Measurements from ENCODE around the gene PRSS12. TPM values are rescaled to one million over a fixed set of nuclear protein-coding genes. Genes with fewer than 3 reads are reported as not detected.

PRSS12 gene
- total RNA-seq, 1 experiment from 2014 or later, result 0.23 TPM

DNA sequence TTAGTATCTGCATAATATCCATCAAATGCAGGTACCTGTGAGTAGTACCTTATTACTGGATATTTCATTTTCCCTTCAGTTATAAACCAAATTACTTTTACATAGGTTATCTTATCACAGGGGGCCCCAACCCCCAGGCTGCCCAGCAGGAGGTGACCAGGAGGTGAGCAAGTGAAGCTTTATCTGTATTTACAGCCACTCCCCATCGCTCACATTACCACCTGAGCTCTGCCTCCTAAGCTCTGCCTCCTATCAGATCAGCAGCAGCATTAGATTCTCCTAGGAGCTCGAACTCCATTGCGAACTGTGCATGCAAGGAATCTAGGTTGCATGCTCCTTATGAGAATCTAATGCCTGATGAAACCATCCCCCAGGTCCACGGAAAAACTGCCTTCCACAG lies 6.3 kb downstream of the PRSS12 start:
- Histone ChIP-seq H3K27ac (ENCODE audit: low read length) (no peak overlapping the region), H3K27me3 (ENCODE audit: control insufficient read depth, insufficient read depth, low read length) (peaks cover 3% of the 10 kb centered on the region), H3K4me3 (ENCODE audit: low read depth in 2 of 2, low read length in 2 of 2) (no peak overlapping the region), H3K36me3 (ENCODE audit: control insufficient read depth, insufficient read depth, low read length) (no peaks in the 10 kb centered on the region), H3K4me1 (ENCODE audit: control insufficient read depth, insufficient read depth, low read length) (no peaks in the 10 kb centered on the region), H3K9me3 (ENCODE audit: control insufficient read depth, insufficient read depth, low read depth, low read length) (no peaks in the 10 kb centered on the region)
- POLR2A ChIA-PET, result no interaction called here
- intact Hi-C loops (cut with micrococcal nuclease; ENCODE audit: unreplicated experiment), result no loop called here
- CTCF ChIA-PET, result interaction anchor here (0.6 kb wide), 1 partner anchor 19 kb away, joined by 3 read pairs; no protein-coding TSS in a partner anchor
- no peak for ATAC-seq
- no peak for DNase-seq (ENCODE audit: low read depth, low spot score)
- TF ChIP-seq CTCF (IDR thresholded peaks at IDR 0.05) (no peak), SIN3A (IDR thresholded peaks at IDR 0.05; ENCODE audit: borderline replicate concordance, insufficient read depth, low read depth, low read length) (no peak), TCF7L2 (IDR thresholded peaks at IDR 0.05; ENCODE audit: low read depth, low read length) (no peak), POLR2AphosphoS5 (IDR thresholded peaks at IDR 0.05; ENCODE audit: low read depth, low read length) (no peak)
- TF ChIP-seq, protein P1, sequence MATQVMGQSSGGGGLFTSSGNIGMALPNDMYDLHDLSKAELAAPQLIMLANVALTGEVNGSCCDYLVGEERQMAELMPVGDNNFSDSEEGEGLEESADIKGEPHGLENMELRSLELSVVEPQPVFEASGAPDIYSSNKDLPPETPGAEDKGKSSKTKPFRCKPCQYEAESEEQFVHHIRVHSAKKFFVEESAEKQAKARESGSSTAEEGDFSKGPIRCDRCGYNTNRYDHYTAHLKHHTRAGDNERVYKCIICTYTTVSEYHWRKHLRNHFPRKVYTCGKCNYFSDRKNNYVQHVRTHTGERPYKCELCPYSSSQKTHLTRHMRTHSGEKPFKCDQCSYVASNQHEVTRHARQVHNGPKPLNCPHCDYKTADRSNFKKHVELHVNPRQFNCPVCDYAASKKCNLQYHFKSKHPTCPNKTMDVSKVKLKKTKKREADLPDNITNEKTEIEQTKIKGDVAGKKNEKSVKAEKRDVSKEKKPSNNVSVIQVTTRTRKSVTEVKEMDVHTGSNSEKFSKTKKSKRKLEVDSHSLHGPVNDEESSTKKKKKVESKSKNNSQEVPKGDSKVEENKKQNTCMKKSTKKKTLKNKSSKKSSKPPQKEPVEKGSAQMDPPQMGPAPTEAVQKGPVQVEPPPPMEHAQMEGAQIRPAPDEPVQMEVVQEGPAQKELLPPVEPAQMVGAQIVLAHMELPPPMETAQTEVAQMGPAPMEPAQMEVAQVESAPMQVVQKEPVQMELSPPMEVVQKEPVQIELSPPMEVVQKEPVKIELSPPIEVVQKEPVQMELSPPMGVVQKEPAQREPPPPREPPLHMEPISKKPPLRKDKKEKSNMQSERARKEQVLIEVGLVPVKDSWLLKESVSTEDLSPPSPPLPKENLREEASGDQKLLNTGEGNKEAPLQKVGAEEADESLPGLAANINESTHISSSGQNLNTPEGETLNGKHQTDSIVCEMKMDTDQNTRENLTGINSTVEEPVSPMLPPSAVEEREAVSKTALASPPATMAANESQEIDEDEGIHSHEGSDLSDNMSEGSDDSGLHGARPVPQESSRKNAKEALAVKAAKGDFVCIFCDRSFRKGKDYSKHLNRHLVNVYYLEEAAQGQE (IDR thresholded peaks at IDR 0.05; ENCODE audit: insufficient read depth in 1 of 2, low read depth in 2 of 2, low read length in 1 of 2), result no peak
- in situ Hi-C loops (cut with HindIII; ENCODE audit: low pct_unique_long_range_greater_than_20kb, low sequenced_read_pairs), result no loop called here
- no TSS peak for BruUV-seq (replicated peaks)

- no TSS peak for BruUV-seq (replicated peaks)
- ChIA-PET CTCF (interaction anchor here (0.6 kb wide), 1 partner anchor 20 kb away, joined by 3 read pairs; no protein-coding TSS in a partner anchor), POLR2A (no interaction called here)
- DNase-seq (ENCODE audit: low read depth, low spot score) (no peak), ATAC-seq (no peak)
- no peaks in the 10 kb centered on the region for H3K36me3 ChIP-seq (ENCODE audit: control insufficient read depth, insufficient read depth, low read length)
- H3K4me3 ChIP-seq (ENCODE audit: low read depth in 2 of 2, low read length in 2 of 2), result no peak overlapping the region
- no peak overlapping the region for H3K27ac ChIP-seq (ENCODE audit: low read length)
- no peaks in the 10 kb centered on the region for H3K4me1 ChIP-seq (ENCODE audit: control insufficient read depth, insufficient read depth, low read length)
- TF ChIP-seq POLR2AphosphoS5 (IDR thresholded peaks at IDR 0.05; ENCODE audit: low read depth, low read length) (no peak), CTCF (IDR thresholded peaks at IDR 0.05) (no peak), SIN3A (IDR thresholded peaks at IDR 0.05; ENCODE audit: borderline replicate concordance, insufficient read depth, low read depth, low read length) (no peak), TCF7L2 (IDR thresholded peaks at IDR 0.05; ENCODE audit: low read depth, low read length) (no peak)
- TF ChIP-seq, protein P1 (IDR thresholded peaks at IDR 0.05; ENCODE audit: insufficient read depth in 1 of 2, low read depth in 2 of 2, low read length in 1 of 2), result no peak
- intact Hi-C loops (cut with micrococcal nuclease; ENCODE audit: unreplicated experiment), result no loop called here
- in situ Hi-C loops (cut with HindIII; ENCODE audit: low pct_unique_long_range_greater_than_20kb, low sequenced_read_pairs), result no loop called here
- no peaks in the 10 kb centered on the region; the same call in 1 of the 2 replicates for H3K27me3 ChIP-seq (ENCODE audit: control insufficient read depth, insufficient read depth, low read length)
- no peaks in the 10 kb centered on the region for H3K9me3 ChIP-seq (ENCODE audit: control insufficient read depth, insufficient read depth, low read depth, low read length)
Observed at GRCh38 chr4:118345813-118346212, 7.0 kb downstream of the PRSS12 start.
